Activated CD4-positive, alpha-beta T cell treated with anti-CD3 and anti-CD28 coated beads, Interleukin-2, amount 50 U/mL, for 1 hour (primary cell): ENCODE data around the gene KARS1.
"Not testable (repeated sequence)": the region's sequence is repeated elsewhere in the genome, so short reads cannot be mapped to it uniquely, and the experiment has no call there.

Experiments used
- DNase-seq: peaks from one replicate; pipeline ENCODE4 v3.0.0-alpha.2; 2020

Gene KARS1

GRCh38 chr16:75622761-75623605, 24.5 kb downstream of the KARS1 start, which contains the start of gene ADAT1:
Gene ADAT1 (minus strand): TSS chr16:75623281. CDS start chr16:75620799, 2,482 bp downstream.
- peak; percentile 98 for DNase-seq

GRCh38 chr16:75621170-75621477, 26.3 kb downstream of the KARS1 start:
- DNase-seq, result no peak

GRCh38 chr16:75620326-75621169, 26.9 kb downstream of the KARS1 start:
- peak; percentile 18 for DNase-seq

GRCh38 chr16:75618780-75619179, 28.7 kb downstream of the KARS1 start:
- DNase-seq, result no peak

- DNase-seq, result no peak
These were observed 30.3 kb downstream of the KARS1 start for GRCh38 chr16:75617121-75617520.

GRCh38 chr16:75616521-75617010, 30.9 kb downstream of the KARS1 start:
- DNase-seq, result no peak

GRCh38 chr16:75615619-75616018, 31.8 kb downstream of the KARS1 start:
- DNase-seq, result no peak

- DNase-seq, result no peak
These were observed 33.2 kb downstream of the KARS1 start for GRCh38 chr16:75614066-75614897.

- DNase-seq, result no peak
These were observed 41.0 kb downstream of the KARS1 start for GRCh38 chr16:75606507-75606906.

GRCh38 chr16:75603241-75603640, 44.2 kb downstream of the KARS1 start:
- DNase-seq, result no peak

GRCh38 chr16:75599452-75600277, 47.8 kb downstream of the KARS1 start:
- no peak for DNase-seq

- DNase-seq, result no peak
These were observed 53.3 kb downstream of the KARS1 start for GRCh38 chr16:75593825-75594820.

GRCh38 chr16:75593308-75593707, 54.2 kb downstream of the KARS1 start:
- DNase-seq, result no peak

GRCh38 chr16:75591927-75592326, 55.5 kb downstream of the KARS1 start:
- DNase-seq, result not testable (repeated sequence)

- no peak for DNase-seq
These were observed 56.3 kb downstream of the KARS1 start for GRCh38 chr16:75590920-75591843.

- DNase-seq, result no peak
These were observed 58.2 kb downstream of the KARS1 start for GRCh38 chr16:75589306-75589705.

- DNase-seq, result no peak
These were observed 58.7 kb downstream of the KARS1 start for GRCh38 chr16:75588716-75589115.

GRCh38 chr16:75584108-75584507, 63.4 kb downstream of the KARS1 start:
- DNase-seq, result no peak

- no peak for DNase-seq
These were observed 68.1 kb downstream of the KARS1 start for GRCh38 chr16:75579281-75579834.
